ENCODE results near the gene NR2C1.
"Not testable (repeated sequence)": the region's sequence is repeated elsewhere in the genome, so short reads cannot be mapped to it uniquely, and the experiment has no call there.

GRCh38 chr12:95095866-95096265, 22.4 kb upstream of the NR2C1 start:
- TF ChIP-seq CREB1 (CRISPR knock-in tag; IDR thresholded peaks at IDR 0.05); KAT7 (CRISPR knock-in tag; IDR thresholded peaks at IDR 0.05; ENCODE audit: borderline replicate concordance); CTCF (IDR thresholded peaks at IDR 0.05); ZNF232 (CRISPR knock-in tag; IDR thresholded peaks at IDR 0.05); NR2C2 (CRISPR knock-in tag; IDR thresholded peaks at IDR 0.05); JUN (CRISPR knock-in tag; IDR thresholded peaks at IDR 0.05); USF2 (CRISPR knock-in tag; IDR thresholded peaks at IDR 0.05); ZNF121 (CRISPR knock-in tag; IDR thresholded peaks at IDR 0.05); MAX (CRISPR knock-in tag; IDR thresholded peaks at IDR 0.05); GTF2I (CRISPR knock-in tag; conservative IDR thresholded peaks at IDR 0.05); E2F4 (CRISPR knock-in tag; IDR thresholded peaks at IDR 0.05; ENCODE audit: borderline replicate concordance, low read depth); NFE2L1 (CRISPR knock-in tag; IDR thresholded peaks at IDR 0.05); SP1 (CRISPR knock-in tag; conservative IDR thresholded peaks at IDR 0.05): not testable (repeated sequence)
